Dedifferentiated amniotic fluid mesenchymal stem cell (primary cell): ENCODE measurements around the gene IMPG2.

Source experiments
- DNase-seq: peaks from one replicate; pipeline ENCODE4 v3.0.0-alpha.2; 2016; ENCODE audit errors: extremely low spot score

IMPG2 gene

DNA sequence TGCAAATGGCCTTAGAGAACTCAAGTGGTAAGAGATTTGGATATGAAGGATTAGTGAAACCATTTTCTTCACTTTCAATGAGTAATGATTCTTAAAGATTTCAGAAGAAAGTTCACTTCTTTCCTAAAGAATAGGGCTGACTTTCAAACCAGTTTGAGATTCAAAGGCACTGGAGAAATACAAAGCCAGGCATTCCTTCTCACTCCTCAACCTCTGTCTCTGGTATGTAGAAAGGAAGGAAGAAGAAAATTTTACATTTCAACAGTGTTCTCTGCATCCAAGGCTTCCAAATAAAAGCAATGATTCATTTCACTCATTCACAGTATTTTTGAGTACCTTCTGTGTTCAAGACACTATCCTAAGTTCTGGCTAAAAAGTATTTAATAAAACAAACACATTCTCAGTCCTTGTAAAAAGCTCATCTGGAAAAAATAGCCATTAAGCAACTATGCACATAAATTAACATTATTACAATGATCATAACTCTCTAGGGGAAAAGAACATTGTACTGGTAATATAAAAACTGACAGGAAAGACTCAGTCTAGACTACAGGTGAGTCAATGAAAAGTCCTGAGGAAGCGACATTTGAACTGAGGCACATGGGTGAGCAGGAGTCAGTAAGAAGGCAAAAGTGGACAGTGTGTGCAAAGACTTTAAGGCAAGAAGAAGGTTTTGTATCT, 79.5 kb downstream of the IMPG2 start:
- no peak for DNase-seq

DNA sequence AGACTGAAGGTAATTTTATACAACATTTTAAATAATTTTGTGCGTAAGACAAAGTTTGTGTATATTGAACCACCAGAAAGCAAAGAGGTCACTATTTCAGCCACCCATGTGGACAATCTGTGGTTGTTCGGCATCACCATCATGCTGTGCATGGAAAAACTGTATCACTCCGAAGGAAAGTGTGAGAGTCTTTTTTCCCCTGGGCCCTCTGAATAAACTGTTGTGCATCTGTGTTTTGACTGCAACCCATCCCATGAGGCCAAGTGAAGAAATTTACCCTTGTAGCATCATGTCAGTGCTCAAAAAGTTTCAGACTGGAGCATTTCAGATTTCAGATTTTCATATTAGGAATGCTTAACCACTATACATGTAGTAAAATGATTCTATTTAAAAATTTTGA, 85.3 kb downstream of the IMPG2 start:
- DNase-seq = no peak

DNA sequence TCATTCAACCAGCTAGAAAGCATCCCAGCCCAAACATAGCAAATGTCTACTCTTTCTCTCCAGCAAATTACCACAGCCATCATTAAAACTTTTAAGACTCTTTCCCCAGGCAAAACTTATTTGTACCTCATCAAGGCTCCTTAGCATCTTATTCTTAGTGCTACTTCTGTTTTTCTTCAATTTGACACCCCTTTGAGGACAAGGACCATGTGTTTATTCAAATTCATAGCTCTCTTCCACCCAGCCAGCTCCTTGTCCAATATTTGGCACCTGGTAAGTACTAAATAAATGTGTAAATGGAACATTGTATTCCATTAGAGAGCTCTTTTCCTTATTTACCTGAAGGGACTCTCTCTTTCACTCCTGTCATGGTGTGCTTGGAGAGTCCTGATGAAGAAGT, 89.8 kb downstream of the IMPG2 start:
- DNase-seq = no peak

GRCh38 chr3:101229681-101230080, 90.7 kb downstream of the IMPG2 start:
- no peak for DNase-seq

DNA sequence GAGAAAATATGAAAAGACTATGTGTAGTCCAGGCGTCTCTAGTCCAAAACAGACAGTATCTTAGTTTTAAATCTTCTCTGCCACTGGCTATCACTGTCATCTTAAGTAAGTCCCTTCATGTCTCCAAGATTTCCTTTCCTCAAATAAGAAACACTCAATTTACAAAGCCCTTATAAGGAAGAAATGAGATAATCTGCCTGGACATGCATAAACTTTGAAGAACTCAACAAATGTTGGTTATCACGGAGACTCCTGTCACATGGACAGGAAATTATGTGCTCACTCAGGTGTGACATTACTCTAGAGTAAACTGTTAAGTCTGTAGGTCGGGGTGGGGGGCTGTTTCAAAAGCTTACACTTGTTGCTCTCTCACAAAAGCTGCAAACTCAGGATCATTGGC, 91.9 kb downstream of the IMPG2 start:
- no peak for DNase-seq

DNA sequence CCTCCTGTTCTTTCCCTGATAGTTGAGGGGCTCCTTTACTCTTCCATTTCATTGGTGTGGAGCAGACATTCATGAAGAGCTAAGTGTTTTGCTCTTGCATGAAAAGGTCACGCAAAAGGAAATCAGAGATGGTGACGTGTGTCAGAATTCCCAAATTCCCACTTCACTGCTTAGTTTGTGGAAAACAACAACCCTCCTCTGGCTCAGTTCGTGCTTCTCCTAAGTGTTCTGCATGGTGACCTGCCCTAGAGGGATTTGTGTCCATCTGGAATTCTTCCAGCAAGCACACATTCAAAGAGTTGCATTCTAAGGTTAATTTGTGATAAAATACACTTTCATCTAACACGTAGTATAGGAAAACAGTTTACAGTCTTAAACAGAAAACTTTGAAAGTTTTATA, 95.6 kb downstream of the IMPG2 start:
- no peak for DNase-seq

DNA sequence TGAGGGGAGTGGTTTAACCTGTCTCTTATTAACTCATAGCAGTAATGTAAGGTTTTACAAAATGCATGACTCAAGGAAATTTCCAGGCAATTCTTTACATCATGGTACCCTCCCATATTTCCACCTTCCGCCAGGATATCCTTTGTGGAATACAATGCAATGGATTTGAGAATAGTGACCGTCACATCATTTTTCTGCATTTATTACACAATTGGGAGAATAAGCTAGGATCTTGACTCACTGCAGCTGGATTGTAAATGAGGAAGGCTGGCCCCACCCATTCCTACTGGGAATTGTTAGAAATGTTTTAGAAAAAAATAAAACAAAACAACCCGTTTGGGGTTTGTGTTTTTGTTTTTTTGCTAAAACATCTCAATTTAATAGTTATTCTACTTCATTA, 97.4 kb downstream of the IMPG2 start:
- no peak for DNase-seq

- no peak for DNase-seq
Measured at GRCh38 chr3:101219842-101220560, 100.4 kb downstream of the IMPG2 start.

- DNase-seq = no peak
Measured at GRCh38 chr3:101217472-101218245, 102.7 kb downstream of the IMPG2 start.

- no peak for DNase-seq
Measured at GRCh38 chr3:101216710-101217465, 103.5 kb downstream of the IMPG2 start.

DNA sequence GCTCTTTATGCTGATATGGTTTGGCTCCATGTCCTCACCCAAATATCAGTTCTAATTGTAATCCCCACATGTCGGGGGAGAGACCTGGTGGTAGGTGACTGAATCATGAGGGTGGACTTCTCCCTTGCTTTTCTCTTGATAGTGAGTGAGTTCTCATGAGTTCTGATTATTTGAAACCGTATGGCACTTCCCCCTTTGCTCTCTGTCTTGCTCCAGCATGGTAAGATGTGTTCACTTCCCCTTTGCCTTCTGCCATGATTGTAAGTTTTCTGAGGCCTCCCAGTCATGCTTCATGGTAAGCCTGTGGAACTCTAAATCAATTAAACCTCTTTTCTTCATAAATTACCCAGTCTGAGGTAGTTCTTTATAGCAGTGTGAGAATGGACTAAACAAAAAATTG, 107.6 kb downstream of the IMPG2 start:
- no peak for DNase-seq

DNA sequence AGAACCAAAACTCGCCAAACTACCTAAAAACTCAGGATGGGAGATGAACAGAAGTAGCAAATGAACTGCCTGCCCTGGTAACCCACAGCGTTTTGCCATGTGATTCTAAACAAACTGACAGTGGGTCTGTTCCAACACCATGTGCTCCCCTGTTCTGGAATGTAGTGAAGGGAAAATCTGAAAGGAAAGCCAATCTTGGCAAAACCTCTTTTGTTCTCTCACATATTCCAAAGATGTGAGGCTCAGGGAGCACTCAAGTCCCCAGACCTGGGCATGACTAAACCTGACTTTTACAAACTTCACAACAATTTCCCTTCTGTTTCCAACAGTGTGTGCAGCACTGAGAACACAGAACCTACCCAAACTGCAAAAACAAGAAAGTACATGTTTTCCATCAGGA, 116.1 kb downstream of the IMPG2 start:
- no peak for DNase-seq

DNA sequence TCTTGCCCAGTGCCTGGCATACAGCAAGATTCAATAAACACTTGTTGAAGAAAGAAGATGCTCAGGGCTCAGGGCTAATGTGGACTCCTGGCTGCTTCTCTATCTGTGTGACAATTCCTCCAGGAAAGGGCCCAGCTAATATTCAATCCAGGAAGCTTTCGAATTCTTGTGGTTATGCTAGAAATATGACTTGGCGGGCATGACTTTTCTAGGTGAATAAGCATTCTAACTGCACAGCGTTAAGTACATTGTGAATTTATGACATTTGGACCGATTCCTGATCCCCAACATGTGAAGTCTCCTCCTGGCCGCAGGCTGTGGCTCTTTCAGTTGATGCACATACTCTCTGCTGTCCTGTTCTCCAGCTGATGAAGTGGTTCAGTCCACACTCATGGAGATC, 117.0 kb downstream of the IMPG2 start:
- DNase-seq = no peak

GRCh38 chr3:101202640-101203039, 117.7 kb downstream of the IMPG2 start:
- DNase-seq = no peak

DNA sequence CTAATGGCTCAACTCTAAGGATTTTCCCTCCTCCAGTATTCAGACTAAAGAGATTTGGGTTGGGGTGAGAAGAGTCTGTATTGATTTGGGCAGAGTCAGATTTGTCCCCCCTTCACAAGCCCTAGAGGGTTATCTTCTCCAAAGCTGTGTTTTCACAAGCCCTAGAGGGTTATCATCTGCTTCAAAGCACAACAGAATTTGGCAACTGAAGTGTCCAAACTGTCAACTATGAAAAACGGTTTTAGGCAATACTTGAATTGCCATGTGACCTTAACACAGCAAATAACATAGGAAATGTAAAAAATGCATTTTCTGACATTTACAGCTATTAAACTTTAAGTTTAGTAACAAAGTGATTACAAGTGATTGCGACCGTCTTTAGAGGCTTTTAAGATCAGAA, 119.9 kb downstream of the IMPG2 start:
- no peak for DNase-seq

- peak; percentile 74 for DNase-seq
Measured at GRCh38 chr3:101195951-101196713, 124.2 kb downstream of the IMPG2 start.

GRCh38 chr3:101194392-101194791, 126.0 kb downstream of the IMPG2 start:
- no peak for DNase-seq

DNA sequence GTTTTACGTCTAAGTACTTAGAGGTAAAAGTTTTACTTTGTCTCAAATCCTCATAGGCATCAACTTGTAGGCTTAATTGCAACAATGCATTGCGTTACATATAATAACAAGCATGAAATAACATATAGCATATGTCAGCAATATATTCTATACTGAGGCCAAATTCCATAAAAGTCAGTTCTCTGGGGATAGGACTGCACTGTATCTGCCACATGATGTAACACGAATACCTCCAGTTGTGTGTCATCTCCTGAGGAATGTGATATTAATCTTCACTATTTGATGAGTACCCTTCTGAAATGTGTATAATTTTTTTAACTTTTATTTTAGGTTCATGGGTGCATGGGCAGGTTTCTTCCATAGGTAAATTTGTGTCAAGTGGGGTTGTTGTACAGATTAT, 126.4 kb downstream of the IMPG2 start:
- peak; percentile 32 for DNase-seq

DNA sequence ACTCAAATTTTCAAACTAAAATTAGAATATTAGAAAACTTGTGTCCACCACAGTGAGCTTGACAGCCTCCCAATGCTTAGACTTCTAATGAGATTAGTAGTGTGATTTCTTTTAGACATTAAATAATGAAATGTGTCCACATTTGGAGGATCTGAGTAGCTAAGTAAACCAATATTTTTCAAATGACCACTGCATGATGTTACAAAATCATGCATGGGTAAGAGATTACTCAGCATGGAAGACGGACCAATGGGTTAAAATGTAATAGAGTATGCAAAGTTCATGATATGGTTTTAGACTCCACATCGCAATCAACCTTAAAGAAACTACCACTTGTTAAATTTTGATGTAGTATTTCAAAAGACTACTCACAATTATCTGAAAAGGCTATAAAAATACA, 130.6 kb downstream of the IMPG2 start:
- no peak for DNase-seq

DNA sequence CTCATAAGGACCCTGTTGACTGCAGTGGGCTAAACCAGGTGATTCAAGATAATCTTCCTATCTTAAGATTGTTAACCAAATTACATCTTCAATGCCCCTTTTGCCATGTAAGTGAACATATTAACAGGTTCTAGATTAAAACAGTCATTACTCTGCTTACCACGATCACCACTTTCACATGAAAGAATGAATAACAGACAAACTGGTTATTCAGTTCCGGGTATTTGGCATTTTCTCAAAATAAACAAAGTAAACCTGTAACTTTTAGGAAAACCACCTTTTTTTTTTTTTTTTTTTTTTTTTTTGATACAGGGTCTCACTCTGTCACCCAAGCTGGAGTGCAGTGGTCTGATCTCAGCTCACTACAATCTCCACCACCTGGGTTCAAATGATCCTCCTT, 131.2 kb downstream of the IMPG2 start:
- no peak for DNase-seq

DNA sequence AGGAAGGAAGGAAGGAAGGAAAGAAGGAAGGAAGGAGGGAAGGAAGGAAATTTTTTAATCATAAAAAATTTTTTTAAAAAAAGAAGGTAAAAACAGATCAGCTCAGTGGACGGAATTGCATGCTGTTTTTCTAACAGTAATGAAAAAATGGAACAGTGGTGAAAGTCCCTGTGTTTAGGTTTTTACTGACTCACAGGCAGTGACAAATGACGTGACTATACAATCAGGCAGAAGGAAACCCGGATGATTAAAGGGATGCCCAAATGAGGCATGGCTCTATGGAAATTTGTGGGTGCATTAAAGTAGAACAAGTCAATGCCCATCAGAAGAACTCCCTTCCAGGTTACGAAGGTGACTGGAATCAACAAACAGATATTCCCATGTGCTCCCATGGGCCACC, 135.0 kb downstream of the IMPG2 start:
- no peak for DNase-seq
